Posterior vena cava (tissue), 2 donors: Measurements from ENCODE around the gene DDX24. TPM values are rescaled to one million over a fixed set of nuclear protein-coding genes. Genes with fewer than 3 reads are reported as not detected.

Source experiments
- DNase-seq: peaks from one replicate; pipeline ENCODE4 v3.0.0-alpha.2; 2020; ENCODE audit warnings: low spot score
- intact Hi-C, 2 donors: fragments of 100-400 bp; cut with DNase I; formaldehyde crosslinking; loops; one replicate each; pipeline versions ENCODE4 v1.14.1 to v1.14.2; 2022 to 2023
- total RNA-seq, 2 donors: library from RNA; stranded (reverse); fragmentation: NEBNext Ultra II Directional; extraction: Animal tissue kit (Norgen Biotek cat#: 25700); gene quantifications; one replicate each; pipeline ENCODE4 v1.2.1, GENCODE V29; 2021
- donor health status: DM: yes; HTN: yes; CAD: no.
- donor health status: DM: yes; HTN: yes; CAD: no.

DDX24 gene
- total RNA-seq, 2 donors from 2014 or later = 166 to 175 TPM

DNA sequence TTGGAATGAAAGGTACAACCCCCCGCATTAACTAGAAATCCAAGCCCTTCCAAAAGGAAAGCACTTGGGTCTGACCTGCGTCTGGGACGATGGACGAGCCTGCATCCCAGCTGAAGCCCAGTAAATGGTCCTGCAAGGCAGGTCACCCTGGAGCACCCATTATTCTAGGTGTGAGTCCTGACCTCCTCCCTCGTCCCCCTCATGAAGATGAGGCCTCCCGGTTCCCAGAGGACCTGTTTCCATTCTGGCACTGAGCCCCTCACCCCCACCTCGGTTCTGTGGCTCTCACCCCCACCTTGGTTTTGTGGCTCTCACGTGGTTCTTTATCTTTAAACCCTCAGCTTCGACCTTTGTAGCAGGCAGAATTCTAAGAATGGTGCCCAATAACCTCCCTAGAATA, 36.9 kb upstream of the DDX24 start:
- no peak for DNase-seq
- intact Hi-C loops = no loop called here

DNA sequence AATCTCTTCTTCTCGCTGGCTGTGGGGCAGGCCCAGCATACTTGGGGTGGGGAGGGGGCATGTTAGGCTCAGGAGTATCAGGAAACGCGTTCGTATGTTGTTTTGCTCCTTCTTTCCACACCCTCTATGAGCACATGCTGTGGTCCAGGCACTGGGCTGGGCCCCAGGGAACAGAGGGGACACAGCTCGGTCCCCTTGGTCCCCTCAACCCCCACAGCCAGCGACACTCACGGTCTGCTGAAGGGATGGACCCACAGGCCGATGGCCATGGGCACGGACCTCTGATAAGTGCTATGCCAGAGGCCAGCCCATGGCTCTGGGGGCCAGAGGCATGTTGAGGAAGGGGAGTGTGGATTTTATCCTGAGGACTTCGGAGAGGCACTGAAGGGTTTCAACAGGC, 35.7 kb upstream of the DDX24 start:
- no peak for DNase-seq
- intact Hi-C loops = no loop called here

DNA sequence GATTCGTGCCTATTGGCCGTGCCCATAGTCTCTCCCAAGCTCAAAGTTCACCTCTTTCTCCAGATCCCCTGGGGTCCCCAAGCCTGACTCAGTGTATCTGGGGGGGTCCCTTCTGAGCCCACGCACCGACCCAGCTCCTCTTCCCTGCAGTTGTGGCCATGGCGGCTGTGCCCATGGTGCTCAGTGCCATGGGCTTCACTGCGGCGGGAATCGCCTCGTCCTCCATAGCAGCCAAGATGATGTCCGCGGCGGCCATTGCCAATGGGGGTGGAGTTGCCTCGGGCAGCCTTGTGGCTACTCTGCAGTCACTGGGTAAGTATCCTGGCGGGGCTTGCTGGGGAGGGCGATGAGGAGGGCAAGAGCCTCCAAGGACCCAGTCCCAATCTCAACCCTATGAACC, 34.6 kb upstream of the DDX24 start:
- intact Hi-C loops = no loop called here
- DNase-seq = no peak

DNA sequence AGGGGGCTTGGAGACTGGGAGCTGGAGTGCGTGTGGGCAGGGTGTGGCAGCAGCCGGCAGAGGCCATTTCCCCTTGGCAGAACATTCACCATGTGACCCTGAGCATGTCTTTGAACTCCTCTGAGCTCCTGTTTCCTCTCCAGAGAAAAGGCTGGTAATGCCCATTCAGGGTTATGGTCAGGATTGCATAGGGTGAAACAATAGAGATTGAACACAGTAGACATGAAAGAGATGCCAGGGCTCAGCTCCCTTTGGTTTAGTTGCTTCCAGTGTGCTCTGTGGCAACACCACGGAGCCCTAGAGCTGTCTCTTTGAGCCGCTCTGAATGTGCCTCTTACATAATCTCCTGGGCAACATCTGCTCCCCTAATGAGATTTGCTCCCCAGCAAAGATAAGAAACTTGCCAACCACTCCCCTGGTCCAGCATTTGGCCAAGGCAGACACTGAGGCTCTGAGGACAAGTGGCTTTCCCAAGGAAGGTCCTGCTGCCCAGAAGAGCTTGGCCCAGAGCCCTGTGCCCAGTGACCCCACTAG, 34.1 kb upstream of the DDX24 start:
- no peak for DNase-seq
- intact Hi-C loops = no loop called here

DNA sequence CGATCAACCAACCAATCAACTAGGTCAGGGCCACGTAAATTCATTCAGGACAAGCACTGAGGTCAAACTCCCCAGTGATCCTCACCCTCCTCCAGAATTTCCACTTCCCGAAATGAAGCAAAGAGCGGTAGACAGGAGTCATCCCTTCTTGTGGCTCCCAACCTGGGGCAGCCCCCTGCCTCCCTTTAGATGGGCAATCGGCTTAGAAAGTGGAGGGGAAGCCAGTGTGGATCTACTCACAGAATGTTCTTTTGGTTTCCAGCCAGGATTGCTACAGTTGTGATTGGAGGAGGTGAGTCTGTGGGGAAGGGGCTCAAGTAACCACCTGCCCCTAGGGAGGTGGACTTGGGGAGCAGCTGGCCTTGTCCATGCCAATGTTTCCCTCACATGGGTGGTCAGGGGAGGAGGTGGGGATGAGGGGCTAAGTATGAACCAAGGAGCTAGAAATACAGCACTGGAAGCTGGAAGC, 33.6 kb upstream of the DDX24 start:
- intact Hi-C loops = no loop called here
- no peak for DNase-seq

DNA sequence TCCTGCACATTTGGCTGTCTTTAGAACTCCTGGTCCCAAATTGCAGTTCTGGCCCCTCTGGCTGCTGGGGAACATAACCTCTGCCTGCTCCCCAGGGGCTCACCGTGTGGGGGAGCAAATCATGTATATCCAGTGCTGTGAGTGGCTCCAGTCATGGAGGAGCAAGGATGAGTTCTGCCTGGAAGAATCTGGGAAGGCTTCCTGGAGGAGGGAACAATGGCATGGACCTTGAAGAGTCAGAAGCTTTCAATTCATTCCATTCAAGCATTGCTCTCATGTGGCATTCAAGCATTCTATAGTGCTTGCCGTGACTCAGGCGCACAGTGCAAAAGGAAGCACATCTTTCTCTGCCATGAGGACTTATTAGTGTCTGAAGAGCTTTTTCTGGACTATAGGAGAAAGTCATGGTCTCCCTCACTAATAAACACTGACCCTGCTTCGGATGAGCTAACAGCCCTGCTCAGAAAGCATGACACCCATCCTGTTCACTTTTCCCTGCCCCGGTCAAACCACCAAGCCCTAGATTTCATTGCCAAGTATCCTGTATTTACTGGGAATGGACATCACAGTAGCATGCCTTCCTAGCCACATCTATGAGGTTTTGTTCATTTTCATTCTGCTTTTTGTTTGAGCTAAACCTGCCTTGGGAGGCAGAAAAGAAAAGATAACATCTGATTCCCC, 33.0 kb upstream of the DDX24 start:
- DNase-seq = no peak
- intact Hi-C loops = no loop called here

DNA sequence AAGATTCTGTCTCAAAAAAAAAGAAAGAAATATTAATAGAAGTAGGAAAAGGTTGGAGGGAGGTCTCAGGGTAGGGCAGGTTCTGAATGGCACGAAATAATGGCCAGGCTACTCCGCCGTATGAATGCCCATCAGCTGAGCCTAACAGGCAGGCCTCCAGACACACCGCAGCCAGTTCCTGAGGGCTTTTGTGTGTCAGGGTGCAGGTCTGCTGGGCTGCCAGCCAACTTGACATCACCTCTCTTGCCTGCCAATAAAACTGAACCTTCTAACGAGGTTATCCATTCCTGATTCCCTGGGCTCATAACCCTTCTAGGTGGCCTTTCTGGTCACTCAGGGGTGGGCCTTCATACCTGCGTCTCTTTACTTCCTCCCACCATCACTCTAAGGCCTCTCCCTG, 32.5 kb upstream of the DDX24 start:
- no peak for DNase-seq
- intact Hi-C loops = no loop called here

DNA sequence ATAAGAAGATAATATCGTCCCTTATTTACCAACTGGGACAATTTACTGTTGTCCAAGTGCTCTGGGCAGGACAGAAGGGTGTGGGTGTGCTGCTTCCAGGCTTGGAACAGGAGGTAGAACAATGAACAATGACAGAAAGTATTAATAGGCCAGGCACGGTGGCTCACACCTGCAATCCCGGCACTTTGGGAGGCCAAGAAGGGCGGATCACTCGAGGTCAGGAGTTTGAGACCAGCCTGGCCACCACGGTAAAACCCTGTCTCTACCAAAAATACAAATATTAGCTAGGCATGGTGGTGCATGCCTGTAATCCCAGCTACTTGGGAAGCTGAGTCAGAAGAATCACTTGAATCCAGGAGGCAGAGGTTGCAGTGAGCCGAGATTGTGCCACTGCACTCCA, 32.1 kb upstream of the DDX24 start:
- DNase-seq = no peak

DNA sequence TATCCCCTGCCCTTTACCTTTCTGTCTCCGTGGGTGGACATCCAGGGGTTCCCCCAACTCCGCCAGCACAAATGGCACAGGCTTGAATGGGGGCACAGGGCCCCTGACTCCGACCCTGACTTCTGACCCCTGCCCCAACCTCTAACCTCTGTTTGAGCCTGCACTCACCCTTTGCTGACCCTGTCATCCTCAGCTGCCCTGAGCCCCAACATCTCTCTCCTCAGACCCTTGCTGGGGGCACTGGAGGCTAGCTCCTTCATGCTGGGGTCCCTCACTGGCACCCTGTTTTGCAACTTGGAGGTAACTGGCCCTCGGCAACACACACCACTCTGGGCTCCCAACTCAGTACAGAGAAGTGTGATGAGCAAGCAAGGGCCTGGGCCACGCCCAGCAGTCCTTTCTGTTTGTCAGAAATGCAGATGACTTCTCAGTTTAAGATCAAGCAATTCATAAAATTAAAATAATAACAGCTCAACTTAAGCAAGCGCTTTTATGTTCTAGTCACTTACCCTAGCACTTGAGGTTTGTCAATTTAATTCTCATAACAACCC, 31.6 kb upstream of the DDX24 start:
- intact Hi-C loops = no loop called here
- DNase-seq = no peak

More for the DNA sequence above, 32.1 kb upstream of the DDX24 start:
- intact Hi-C loops = no loop called here

DNA sequence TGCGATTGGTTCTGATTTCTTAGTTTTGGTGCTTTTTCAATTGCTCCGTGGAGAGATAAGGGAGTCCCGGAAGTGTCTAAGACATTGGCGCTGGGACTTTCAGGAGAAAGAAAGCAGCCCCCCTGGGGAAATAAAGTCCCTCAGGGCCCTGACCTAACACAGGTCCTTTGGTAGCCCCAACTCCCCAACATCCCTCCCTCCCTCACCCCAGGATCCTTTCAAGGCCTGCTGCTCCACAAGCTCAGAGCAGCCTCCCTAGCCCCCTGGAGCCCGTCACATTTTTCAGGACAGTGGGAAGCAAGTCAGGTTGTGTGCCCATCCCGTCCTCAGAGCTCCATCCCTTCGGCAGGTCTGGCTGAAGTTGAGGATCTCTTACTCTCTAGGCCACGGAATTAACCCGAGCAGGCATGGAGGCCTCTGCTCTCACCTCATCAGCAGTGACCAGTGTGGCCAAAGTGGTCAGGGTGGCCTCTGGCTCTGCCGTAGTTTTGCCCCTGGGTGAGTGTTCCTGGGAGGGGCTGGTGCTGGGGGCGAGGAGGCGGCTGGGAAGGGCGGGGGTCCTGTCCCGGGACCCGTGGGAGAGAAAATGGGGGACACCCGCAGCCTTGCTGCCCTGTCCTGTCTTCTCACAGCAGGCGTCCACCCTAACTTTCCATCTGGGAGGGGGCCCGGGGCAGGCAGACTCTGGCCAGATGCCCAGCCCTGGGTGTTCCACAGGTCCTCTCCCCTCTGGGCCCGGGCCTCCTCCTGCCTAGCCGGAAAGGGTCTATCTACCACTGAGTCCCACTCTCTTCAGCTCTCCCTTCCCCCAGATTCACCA, 30.5 kb upstream of the DDX24 start:
- no peak for DNase-seq
- intact Hi-C loops = no loop called here

DNA sequence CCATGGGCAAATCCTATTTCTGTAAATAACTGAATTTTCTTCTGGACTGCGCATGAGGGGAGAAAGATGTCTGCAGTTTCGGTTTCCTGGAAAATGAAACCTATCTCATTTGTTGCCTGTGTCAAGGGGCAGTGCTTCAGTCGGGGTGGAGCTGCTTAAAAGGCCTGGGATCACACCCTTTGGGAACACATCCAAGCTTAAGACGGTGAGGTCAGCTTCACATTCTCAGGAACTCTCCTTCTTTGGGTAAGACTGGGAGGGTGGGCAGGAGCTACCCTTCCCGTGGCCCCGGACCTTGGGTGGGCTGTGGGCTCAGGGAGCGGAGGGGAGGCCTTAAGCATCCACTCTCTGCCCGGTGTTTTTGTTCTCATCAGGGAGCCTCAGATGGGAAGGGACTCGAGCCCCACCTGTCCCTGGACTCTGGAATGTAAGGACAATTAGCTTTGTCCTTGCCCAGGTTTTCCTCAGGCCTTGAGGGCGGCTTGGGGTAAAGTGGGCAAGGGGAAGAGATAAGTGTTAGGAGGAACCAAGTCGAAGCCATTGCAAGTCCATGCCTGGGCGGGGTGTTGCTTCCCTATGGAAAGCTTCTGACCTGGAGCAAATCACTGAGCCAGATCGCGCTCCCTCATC, 29.7 kb upstream of the DDX24 start, which contains the start of gene IFI27:
TSS of gene IFI27 (plus strand) at position 185 of the 630 bp plus-strand sequence.
- intact Hi-C loops = no loop called here
- DNase-seq = no peak

DNA sequence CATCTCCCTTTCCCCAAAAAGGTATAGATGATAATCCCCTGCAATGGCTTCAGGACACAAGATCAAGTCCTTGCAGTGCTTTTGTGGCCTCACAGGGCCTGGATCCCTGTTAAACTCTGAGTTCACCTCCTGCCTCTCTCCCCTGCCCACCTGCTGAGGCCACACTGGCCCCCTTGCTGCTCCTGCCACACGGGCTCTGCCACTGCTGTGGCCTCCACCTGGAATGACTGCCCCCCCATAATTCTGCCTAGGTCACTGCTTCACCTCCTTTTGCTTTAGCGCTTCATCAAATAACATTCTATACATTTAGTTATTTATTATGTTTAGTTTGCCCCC, 28.9 kb upstream of the DDX24 start:
- no peak for DNase-seq
- intact Hi-C loops = loop anchor here in 1 of 2 donors (2.0 kb wide), 1 partner anchor 69 kb away; no protein-coding TSS in a partner anchor

DNA sequence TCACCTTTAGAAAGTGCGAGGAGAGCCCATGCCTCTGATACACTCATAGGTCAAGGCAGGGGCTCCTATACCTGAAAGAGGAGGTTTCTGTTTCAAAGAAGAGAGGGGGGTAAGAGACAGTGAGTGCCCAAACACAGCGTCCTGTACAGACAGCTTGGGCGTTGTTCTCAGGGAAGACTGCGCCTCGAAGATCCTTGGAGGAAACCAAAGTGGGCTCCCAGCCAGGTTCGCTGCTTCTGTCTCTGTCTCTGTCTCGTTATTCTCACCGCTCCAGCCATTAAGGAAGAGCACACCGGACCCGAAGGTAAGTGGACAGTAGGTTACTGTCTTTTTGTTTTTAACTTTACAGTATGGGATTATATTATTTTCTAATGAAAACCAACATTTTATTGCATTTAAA, 23.7 kb upstream of the DDX24 start:
- DNase-seq = no peak
- intact Hi-C loops = no loop called here

DNA sequence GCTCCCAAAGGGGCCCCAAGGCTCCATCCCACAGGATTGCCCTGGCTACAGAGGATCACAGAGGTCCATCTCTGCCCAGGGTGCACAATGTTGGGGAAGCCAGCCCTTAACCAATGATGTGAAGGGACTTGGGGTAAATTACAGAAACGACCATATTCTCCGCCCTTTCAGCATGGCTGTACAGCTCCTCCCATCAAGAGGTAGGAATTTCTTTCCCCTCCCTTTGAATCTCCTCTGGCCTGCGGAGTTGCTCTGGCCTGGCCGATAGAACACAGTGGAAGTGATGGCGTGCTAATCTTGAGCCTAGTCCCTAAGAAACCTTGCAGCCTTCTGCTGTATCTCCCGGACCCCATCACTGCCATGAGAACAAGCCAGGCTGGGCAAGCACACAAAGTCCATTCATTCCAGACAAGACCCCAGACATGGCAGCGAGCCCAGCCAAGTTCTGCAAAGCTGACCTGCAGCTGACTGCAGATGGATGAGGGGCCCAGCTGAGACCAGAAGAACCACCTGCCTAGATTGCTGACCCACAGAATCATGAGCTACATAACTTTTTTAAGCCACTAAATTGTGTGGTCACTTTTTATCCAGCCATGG, 22.6 kb upstream of the DDX24 start:
- DNase-seq = no peak

DNA sequence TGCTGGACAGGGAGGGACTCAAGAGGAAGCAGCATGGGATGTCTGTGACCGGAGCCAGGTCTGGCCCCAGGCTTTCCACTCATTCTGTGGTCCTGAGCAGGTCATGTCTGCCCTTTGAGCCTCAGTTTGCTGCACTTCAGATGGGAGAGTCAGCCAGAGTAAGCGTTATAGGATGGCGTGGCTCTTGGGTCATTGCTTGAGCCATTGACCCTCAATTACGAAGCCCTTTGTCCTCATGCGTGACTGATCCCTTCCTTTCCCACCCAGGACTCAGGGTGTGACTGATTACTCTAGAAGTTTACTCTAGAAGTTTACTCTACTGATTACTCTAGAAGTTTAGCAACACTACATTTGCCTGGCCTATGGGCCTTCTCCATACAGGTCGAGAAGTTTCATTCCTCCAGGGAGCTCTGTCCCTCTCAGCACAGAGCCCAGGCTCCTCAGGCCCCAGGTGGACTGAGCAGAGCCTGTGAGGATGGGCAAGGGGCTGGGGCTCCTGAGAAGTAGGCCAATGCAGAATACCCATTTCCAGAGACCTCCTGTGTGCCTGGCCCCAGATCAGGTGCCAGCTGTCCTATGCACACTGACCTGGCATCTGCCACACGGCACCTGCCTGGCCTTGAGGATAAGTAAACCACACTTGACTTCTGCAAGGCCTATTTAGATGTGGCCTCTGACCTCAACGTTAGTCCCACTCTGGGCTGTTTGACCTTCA, 21.9 kb upstream of the DDX24 start:
- intact Hi-C loops = no loop called here
- DNase-seq = no peak

More for the DNA sequence above, 22.6 kb upstream of the DDX24 start:
- intact Hi-C loops = no loop called here

DNA sequence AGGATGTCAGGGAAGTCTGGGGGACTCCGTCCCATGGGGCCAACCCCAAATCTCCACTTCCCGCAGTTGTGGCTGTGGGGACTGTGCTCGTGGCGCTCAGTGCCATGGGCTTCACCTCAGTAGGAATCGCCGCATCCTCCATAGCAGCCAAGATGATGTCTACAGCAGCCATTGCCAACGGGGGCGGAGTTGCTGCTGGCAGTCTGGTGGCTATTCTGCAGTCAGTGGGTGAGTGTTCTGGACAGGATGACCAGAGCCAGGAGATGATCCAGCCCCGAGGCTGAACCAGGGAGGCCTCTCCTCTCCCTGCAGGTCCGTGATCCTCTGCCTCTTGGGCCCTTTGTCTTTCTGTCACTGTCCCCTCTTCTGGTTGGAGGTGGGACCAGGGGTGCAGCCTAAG, 20.7 kb upstream of the DDX24 start:
- peak; percentile 89 for DNase-seq
- intact Hi-C loops = no loop called here

DNA sequence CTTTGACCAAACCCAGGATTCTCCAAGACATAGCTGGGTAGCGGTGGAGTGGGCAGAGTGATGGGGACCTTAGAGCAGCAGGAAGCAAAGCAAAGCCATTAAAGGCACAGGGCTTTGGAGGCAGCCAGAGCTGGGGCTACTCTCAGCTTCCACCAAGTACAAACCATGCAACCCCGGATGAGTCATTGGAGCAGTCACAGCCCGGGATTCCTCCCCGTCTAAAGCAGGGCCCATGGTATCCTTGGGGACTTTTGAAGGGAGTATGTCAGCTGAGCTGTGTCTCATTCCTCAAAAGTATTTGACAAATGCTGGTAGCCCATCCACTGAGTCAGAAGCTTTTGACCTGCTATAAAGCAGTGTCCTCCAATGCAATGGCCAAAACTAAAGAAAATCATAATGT, 19.8 kb upstream of the DDX24 start:
- intact Hi-C loops = no loop called here
- no peak for DNase-seq

DNA sequence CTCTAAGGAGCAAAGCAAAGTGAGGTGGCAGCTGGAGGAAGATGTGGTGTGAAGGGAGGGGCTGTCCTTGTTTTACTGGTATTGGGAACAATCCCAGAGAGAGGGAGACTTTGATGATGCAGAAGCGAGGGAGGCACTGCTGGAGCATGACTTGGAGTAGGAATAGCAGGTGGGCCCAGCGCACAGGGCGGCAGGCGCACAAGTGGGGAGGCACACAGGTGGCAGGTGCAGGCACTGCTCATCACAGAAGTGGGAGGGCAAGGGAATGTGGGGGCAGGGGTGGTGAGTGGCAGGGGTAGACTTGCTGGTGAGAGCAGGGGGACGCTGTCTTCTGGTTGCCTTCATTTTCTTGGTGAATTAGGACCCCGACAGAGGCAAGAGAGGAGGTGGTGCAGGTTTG, 18.0 kb upstream of the DDX24 start:
- no peak for DNase-seq
- intact Hi-C loops = no loop called here
